Stimulated activated CD8-positive, alpha-beta memory T cell treated with anti-CD3 and anti-CD28 coated beads, Interleukin-12 subunit alpha, Interleukin-12 subunit beta, amount 100 ng/mL, for 24 hours (primary cell): Measurements from ENCODE around the gene ZNF462.

ENCODE experiments used
- DNase-seq: peaks from one replicate; pipeline ENCODE4 v3.0.0-alpha.2; 2020; ENCODE audit errors: extremely low read depth

The ZNF462 gene

GRCh38 chr9:107060062-107060461 lies 197.1 kb downstream of the ZNF462 start:
- no peak for DNase-seq
